Skin epidermis (tissue), 12 donors: Measurements from ENCODE around the gene KCNH4.

ENCODE experiments used
- H3K27ac ChIP-seq, 21 experiments: fragments of 200-600 bp; sonication (generic) in 11 of 21; one replicate each; pipeline ENCODE4 v1.5.0; 2020; ENCODE audit warnings: mild to moderate bottlenecking in 3 of 21, inconsistent platforms in 2 of 21, moderate library complexity in 2 of 21
- H3K4me3 ChIP-seq, 7 experiments: fragments of 200-600 bp; sonication (generic) in 2 of 7; one replicate each; pipeline ENCODE4 v1.5.0; 2020; ENCODE audit warnings: inconsistent platforms in 2 of 7, mild to moderate bottlenecking in 2 of 7, moderate library complexity in 1 of 7

Gene KCNH4

DNA sequence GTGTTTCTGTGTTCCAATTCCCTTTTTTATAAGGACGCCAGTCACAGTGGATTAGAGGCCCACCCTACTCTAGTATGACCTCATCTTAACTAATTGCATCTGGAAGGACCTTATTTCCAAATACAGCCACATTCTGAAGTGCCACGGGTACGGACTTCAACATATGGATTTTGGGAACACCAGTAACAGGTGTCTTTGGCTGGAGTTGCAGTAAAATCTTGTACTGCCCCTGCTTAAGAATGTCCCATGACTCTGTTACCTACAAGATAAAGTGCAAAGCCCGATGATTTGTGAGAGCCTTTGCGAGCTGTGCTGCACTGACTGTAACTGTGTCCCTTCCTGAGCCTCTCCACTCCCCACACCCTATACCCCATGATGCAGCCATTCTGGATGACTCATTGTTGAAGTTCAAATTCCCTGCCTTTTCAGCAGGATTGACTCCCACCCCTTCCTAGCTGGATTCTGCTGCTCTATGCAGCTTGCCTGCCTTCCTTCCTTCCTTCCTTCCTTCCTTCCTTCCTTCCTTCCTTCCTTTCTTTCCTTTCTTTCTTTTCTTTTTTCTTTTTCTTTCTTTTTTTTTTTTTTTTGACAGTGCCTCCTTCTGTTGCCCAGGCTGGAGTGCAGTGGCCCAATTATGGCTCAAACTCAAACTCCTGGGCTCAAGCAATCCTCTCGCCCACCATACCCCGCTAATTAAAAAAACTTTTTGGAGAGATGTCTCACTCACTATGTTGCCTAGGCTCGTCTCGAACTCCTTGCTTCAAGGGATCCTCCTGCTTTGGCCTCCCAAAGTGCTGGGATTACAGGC lies 2.2 kb upstream of the KCNH4 start:
- peak overlapping the region; percentile 30 to 47 (median 38) for H3K4me3 ChIP-seq
- H3K27ac ChIP-seq, result peak overlapping the region in 15 of 21 experiments; percentile 32 to 87 (median 75)

DNA sequence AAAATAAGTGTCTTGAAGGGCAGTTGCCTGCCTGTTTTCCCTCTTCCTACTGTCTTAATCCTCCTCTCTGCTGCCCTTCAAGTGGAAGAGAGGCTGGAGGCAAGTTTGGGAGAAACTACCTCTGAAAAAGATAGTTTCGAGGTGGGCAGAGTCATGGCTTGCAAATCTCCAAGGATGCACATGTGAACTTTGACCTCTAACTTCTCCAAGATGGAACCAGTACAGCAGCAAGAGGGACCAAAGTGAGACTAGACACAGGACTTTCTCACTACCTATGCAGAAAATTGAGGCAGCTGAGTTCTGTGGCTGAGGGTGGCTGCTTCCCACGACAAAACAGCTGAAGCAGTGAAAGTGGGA lies 887 bp upstream of the KCNH4 start:
- Histone ChIP-seq H3K4me3 (no peak overlapping the region), H3K27ac (no peak overlapping the region)

DNA sequence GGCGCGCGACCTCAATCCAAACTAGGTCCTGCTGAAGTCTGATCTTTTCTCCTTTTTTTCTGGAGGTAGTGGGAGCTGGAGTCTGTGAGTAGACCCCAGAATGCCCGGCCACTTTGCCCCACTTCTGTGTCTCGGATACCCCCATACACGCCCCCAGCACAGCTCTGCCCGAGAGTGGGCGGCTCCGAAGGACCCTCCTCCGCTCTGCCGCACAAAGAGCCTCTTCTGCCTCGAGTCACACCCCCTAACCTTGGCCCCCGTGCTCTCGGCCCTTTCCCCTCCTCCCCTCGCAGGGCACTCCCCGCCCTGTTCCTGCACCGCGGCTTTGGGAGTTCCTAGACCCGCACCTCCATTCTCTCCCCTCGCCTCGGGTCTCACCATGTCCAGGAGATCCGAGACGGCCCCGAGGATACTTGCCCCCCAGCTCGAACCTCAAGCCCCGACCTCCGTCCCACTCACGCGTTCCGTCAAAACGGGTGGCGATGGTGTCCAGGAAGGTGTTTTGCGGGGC lies 476 bp downstream of the KCNH4 start:
- Histone ChIP-seq H3K27ac (no peak overlapping the region), H3K4me3 (peak overlapping the region; percentile 15 to 41 (median 29))

DNA sequence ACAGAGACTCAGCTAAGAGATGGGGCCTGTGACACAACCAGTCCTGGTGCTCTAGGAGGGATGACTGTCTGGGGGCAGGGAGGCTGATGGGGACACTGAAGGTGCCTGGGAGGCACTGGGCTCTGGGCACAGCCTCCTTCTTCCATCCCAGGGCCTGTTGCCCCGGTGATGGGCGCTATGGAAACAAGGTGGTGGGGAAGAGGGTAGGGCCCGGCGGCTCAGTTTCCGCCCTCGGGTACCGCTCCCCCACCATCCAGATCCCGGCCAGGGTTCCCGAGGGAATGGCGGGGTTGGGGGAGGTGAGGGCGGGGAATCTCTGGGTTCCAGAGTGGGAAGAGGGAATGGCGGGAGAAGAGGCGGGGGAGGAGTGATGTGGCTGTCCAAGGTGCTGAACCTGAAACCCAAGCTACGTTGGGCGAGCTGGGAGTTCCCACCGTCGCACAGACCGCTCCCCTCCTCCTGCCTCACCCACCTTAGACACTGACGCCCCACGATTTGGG lies 981 bp downstream of the KCNH4 start:
- Histone ChIP-seq H3K4me3 (no peak overlapping the region), H3K27ac (no peak overlapping the region)

DNA sequence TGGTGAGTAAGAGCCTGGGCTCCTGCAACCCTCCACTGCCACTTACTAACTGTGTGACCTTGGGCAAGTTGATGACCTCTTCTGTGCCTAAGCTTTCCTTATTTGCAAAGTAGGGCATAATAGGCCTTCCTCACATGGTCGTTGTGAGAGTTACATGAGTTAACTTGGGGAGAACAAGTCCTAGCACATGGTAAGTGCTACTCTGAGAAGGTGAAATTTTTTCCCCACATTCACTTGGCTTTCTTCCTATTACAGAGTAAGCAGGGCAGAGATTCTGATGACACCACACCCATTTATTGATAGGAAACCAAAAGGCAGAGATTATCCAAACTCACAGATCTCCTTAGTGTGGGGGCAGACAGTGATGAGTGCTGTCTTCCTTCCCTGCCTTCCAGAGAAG lies 1.6 kb downstream of the KCNH4 start:
- Histone ChIP-seq H3K4me3 (no peak overlapping the region), H3K27ac (no peak overlapping the region)

DNA sequence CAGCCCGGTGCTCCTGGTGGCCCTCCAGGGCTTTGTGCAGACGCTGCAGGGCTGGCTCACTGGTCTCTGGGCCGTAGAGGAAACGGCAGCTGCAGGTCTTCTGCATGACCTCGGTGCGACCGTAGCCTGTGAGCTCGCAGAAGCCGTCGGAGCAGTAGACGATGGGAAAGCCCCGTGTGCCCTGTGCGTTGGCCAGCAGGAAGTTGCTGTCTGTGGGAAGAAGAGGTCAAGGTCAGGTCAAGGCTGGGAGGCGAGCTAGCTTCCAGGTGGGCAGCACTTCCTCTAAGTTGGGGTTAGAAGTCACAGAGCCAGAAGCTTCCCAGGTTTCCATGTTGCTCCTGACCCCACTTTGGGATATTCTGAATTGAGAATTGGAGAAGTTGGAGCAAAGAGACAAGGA lies 2.1 kb downstream of the KCNH4 start:
- H3K4me3 ChIP-seq, result no peak overlapping the region
- no peak overlapping the region for H3K27ac ChIP-seq

DNA sequence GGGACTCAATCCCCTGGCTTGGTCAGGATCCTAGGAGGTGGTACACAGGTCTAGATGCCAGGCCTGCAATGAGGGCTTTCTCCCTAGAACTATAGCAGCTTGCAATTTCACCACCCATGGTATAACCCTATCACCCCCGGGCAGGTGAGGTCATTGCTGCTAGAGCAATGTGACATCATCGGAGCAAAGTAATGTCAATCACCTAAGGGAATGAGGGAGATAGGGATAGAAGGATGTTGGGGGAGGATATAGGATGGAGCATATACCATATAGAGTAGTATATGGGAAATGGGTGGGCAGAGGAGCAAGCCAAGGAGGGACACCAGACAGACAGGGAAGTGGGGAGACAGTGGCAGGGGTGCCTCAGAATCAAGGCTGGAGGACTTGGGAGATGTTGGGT lies 3.3 kb downstream of the KCNH4 start:
- Histone ChIP-seq H3K27ac (no peak overlapping the region), H3K4me3 (no peak overlapping the region)

DNA sequence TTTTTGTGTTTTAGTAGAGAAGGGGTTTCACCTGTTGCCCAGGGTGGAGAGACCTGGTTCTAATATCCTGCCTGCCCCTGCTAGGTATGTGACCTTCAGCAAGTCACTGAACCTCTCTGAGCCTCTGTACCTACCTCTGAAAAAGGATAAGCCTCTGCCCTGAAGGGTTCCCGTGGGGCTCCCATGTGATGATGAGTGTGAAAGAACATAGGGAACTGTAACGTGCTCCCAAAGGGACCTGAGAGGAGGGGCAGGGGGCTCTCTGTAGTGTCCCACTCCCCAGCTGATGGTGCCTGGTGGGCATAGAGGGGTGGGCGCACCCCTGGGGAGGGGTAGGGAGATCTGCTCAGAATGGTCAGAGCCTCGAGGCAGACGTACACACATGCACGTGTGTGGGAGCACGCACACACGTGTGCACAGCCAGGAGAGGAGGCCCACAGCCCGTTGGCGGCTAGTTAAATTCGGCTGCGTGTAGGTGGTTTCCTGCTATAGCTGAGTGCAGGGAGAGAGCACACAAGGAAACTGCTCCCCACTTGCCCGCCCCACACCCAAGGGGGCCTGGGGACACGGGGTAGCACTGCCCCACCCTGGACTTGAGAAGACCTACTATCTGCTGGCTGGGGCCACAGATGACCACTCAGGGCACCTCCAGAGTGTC lies 6.7 kb downstream of the KCNH4 start:
- H3K27ac ChIP-seq, result no peak overlapping the region
- H3K4me3 ChIP-seq, result no peak overlapping the region

DNA sequence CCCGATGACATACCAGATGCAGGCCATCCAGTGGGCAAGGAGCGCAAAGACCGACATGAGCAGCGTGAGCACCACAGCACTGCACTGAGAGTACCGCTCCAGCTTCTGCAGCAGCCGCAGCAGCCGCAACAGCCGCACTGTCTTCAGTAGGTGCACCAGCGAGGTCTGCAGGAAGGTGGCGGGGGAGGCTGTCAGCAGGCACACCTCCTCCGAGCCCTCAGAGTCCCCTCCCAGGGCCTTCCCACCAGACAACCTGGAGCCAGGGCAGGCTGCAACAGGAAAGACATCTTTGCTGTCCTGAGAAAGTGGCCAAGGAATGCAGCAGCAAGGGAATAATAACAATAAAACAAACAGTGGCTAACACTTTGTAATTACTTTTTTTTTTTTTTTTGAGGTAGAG lies 9.1 kb downstream of the KCNH4 start:
- Histone ChIP-seq H3K4me3 (no peak overlapping the region), H3K27ac (no peak overlapping the region)

DNA sequence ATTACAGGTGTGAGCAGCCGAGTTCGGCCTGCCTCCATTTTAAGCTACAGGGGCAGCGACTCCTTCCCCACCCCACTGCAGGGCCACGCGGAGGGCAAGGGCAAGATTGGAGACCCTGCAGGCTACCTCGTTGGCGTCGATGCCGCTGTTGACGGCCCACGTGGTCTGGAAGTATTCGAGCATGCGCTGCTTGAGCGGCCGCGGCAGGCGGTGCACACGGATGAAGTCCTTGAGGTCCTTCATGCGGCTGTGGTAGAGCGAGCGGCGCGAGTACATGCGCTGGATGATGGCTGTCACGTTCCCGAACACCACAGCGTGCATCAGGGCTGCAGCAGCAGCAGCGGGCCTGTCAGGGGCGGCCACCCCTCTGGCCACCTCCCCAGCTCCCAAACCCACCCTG lies 11.6 kb downstream of the KCNH4 start:
- Histone ChIP-seq H3K4me3 (no peak overlapping the region), H3K27ac (no peak overlapping the region)

DNA sequence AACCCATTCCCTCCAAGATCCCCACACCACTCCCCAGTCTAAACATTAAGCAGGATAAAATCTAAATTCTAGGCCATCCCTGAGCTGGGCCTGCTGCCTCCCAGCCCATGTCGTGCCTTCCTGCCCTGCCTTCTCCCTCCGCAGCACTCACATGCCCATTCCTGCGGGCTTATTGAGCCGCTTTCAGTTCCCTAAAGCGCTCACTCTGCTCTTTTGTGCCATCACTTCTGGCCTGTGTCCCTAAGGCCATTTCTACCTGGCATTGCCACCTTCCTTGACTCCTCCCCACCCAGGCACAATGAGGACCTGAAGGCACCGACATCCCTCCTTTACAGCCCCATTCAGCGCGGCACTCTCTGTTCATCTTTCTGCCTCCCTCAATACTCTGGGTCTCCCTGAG lies 13.1 kb downstream of the KCNH4 start:
- Histone ChIP-seq H3K27ac (no peak overlapping the region), H3K4me3 (no peak overlapping the region)

DNA sequence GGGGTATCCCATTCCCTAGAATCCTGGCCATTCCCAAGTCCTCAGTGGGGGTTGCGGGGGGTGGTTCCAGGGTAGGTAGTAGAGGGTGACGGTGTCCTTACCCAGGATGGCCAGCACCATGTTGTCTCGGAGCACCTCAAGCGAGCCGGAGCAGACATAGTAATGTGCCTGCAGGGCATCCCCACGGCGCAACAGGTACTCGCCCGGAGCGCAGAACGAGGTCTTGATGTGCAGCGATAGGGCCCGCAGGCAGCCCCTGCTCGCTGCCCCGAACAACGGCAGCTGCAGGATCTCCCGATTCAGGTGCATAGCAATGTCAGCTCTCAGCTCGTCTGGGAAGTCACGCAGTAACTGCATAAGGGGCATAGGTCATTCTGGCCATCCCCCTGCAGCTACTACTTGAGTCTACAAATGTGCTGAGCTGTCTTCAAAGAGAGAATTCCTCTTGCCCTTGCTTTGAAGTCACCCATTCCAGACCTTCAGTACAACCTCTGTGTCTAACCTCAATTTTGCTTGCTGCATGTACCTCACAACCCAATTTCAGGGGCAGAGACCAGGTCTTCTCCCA lies 14.7 kb downstream of the KCNH4 start:
- H3K4me3 ChIP-seq, result no peak overlapping the region
- no peak overlapping the region for H3K27ac ChIP-seq

DNA sequence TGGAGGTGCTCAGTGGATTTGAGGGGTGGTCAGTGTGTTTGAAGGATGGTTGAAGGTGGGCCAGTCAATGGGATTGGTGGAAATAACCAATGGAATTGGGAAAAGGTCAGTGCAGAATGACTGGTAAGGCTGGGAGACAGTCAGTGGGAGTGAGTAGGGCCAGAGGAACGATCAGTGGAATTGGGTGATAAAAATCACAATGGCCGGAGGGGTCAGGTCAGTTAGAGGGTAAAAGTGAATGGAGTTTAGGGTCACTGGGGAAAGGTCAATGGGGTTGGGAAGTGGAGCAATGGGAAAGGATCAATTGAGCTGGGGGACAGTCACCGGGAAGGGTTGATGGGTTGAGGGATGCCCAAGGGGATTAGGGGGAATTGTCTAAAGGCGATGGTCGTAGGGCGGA lies 15.2 kb downstream of the KCNH4 start:
- H3K4me3 ChIP-seq, result no peak overlapping the region
- H3K27ac ChIP-seq, result no peak overlapping the region

DNA sequence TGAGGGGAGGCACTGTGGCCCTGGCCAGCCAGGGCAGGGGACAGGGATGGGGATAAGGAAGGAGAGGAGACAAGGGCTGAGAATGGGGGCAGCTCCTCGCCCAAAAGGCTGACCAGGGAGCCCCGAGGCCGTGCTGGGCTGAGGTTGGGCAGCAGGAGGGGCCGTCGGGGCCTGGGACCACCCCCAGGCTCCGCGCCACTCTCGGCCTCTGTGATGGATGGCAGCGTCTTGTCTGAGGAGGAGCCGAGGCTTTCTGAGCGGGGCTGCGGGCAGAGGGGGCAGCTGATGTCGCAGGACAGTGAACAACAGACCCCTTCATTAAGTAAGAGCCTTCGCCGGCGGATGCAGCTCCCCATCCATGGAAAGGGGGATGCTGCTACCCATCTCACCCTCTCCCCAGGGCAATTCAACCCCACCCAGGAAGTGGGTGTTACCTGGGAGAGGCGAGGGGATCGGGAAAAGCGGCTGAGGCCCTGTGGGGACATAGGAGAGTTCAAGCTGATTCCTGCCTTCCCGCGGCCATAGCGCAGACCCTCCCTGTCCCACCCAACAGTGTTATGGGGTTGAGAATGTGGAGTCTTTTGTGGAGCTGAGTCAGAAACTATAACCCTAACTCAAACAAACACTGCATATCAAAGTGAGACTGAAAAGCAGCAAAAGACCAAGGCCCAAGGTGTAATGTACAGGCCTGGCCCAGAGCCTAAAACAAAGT lies 17.1 kb downstream of the KCNH4 start:
- H3K4me3 ChIP-seq, result no peak overlapping the region
- H3K27ac ChIP-seq, result no peak overlapping the region

DNA sequence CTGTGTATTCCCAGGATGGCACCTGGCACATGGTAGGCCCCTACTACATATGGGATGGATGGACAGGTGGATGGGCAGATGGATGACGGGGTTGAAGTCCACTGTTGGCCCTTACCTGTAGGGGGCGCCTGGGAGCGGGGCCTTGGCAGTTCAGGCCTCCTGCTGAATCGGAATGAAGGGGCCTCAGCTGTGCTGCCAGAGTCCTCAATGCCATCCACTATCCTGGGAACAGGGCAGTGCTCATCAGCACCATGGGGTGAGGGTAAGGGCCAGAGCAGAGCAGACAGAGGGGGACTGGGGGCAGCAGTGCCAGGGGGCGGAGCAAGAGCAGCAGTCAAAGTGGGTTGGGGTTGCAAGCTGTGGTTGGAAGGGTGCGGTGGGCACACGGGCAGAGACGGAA lies 17.8 kb downstream of the KCNH4 start:
- no peak overlapping the region for H3K27ac ChIP-seq
- H3K4me3 ChIP-seq, result no peak overlapping the region

DNA sequence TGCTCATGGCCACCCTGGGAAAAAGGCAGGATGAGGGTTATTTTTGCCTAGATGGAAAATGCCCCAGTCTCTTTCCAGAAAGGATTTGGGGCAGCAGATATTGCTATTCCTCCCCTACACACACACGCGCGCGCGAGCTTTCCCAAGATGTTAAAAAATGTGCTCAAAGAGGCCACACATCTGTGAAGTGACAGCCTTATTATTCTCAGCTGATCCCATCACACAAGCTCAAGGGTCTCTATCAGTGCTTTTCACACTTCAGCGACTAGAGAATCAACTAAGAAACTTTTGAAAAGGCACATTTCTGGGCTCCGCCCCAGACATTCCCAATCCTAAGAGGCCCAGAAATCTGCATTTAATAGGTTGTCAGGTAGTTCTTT lies 20.4 kb downstream of the KCNH4 start:
- no peak overlapping the region for H3K27ac ChIP-seq
- H3K4me3 ChIP-seq, result no peak overlapping the region

DNA sequence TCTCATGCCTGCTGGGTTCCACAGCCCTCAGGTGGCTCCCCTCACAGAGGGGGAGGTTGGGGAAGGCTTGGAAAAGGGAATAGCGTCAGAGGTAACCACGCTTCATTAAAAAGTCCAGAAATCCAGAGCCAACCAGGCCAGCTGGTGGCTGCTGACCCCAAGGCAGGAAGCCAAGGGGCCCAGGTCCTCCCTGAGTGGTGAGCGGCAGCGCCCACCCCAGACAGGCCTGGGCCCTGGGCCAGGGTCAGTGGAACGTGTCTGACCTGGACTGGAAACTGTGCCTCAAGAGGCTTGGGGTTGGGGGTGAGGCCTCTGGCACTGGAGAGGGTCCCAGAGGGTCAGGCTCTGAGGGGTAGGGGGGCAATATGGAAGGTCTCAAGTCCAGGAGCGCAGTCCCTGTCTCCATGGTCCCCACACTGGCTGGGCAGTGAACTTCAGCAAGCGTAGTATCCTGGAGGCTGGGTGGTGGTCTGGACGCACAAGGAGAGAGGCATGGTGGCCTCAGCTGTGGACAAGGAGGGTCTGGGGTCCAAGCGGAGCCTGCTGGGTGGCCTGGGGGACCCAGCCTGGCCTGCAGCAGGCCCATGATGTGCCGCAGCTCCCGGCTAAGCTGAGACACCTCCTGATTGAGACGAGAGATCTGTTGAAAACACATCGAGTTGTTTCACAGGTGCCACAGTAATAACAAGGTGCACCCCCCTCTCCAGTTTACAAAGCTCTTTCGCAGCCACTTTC lies 21.0 kb downstream of the KCNH4 start:
- no peak overlapping the region for H3K27ac ChIP-seq
- no peak overlapping the region for H3K4me3 ChIP-seq

DNA sequence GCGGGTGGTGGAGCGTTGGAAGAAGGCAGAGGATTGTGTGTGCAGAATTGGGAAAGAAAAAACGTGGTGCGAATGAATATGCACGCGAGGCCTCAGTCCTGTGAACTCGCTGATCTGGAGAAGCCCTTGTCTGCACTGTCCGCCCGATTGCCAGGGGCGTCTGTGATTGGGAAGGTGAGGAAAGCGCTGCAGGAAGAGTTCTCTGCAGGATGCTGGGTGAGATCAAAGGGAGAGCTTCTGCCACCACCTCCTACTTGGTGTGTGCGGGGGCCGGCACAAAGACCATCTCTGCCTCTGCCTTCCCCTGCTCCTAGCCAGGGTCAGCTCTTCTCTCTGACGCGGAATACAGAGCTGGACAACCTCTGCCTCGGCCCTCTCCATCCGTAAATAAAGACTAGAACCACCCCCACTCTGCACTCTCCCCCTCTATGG lies 25.3 kb downstream of the KCNH4 start:
- H3K4me3 ChIP-seq, result peak overlapping the region; percentile 86 to 99 (median 94)
- peak overlapping the region in 11 of 21 experiments; percentile 45 to 96 (median 90) for H3K27ac ChIP-seq

DNA sequence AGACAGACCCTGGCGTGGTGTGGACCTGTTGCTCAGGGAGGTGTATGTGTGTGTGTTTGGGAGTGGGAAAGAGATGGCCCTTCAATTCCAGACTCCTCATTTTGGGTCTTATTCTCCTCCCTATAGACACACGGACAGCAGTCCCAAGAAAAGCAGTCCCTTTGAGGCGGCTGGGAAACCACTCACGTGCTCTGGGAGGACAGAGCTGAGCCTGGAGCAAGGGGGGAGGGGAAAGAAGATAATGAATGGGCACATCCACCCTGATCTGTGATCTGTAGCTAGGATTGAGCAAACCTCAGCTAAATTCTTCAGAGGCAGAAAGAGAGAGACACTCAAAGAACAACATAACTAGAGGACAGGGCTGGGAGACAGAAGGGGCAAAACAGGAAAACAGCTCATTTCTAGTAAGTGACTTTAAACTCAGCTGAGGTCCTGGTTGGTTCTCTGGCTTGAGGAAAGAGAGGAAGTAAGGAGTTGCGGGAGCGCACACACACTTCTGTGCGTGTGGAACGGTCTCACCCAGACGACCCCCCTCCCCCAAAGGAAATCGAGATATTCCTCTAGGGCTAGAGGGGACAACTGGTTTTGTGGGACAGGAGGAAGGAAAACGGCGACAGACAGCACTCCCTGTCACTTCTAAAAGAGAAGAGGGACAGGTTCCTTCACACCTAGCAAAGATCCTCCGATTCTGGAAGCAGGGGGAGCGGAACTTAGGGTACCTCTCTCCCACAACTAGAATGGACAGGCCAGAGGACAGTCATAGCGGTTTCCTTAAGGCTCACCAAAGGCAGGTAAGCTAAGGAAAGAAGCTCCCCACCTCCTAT lies 26.8 kb downstream of the KCNH4 start:
- Histone ChIP-seq H3K27ac (peak overlapping the region; percentile 82 to 99 (median 92)), H3K4me3 (peak overlapping the region; percentile 86 to 99 (median 94))
